ENCODE results near the gene DNAJC17.

Gene DNAJC17

GRCh38 chr15:40775007-40775406, 32.3 kb downstream of the DNAJC17 start:
- H3K27me3 ChIP-seq (ENCODE audit: insufficient read depth, low read length): no peaks in the 10 kb centered on the region
- H3K27ac ChIP-seq (ENCODE audit: low read depth, low read length, poor library complexity, severe bottlenecking): no peak overlapping the region
- H4K20me1 ChIP-seq (ENCODE audit: insufficient read depth, low read length): no peaks in the 10 kb centered on the region
- H3K79me2 ChIP-seq (ENCODE audit: insufficient read depth, low read length): no peaks in the 10 kb centered on the region
- H2AFZ ChIP-seq (ENCODE audit: low read length): no peak overlapping the region
- no peak overlapping the region for H3K4me2 ChIP-seq (ENCODE audit: low read length)
- no peak overlapping the region for H3K4me3 ChIP-seq (ENCODE audit: low read depth, low read length, poor library complexity, severe bottlenecking)
- H3K9me3 ChIP-seq (ENCODE audit: low read length): no peaks in the 10 kb centered on the region
- no peak overlapping the region for H3K9ac ChIP-seq (ENCODE audit: low read length)
- TF ChIP-seq EZH2 (IDR thresholded peaks at IDR 0.05; ENCODE audit: borderline replicate concordance, low read length) (no peak), CTCF (IDR thresholded peaks at IDR 0.05; ENCODE audit: low read length) (no peak)
- no peaks in the 10 kb centered on the region for H3F3A ChIP-seq (ENCODE audit: insufficient read depth, low read length)
- H3K9me2 ChIP-seq (ENCODE audit: low read depth, low read length): no peaks in the 10 kb centered on the region
- peaks cover 47% of the 10 kb centered on the region for H3K36me3 ChIP-seq (ENCODE audit: insufficient read depth, low read length)
- H3K4me1 ChIP-seq (ENCODE audit: insufficient read depth, low read length, severe bottlenecking): peaks cover 10% of the 10 kb centered on the region

- Histone ChIP-seq H3K9me2 (ENCODE audit: low read depth, low read length) (no peaks in the 10 kb centered on the region), H3K4me3 (ENCODE audit: low read depth, low read length, poor library complexity, severe bottlenecking) (no peak overlapping the region), H3K36me3 (ENCODE audit: insufficient read depth, low read length) (peaks cover 37% of the 10 kb centered on the region; the same call in 1 of the 2 replicates), H3K4me2 (ENCODE audit: low read length) (no peak overlapping the region), H3K9ac (ENCODE audit: low read length) (no peak overlapping the region), H3K4me1 (ENCODE audit: insufficient read depth, low read length, severe bottlenecking) (peaks cover 21% of the 10 kb centered on the region), H3F3A (ENCODE audit: insufficient read depth, low read length) (no peaks in the 10 kb centered on the region), H3K27ac (ENCODE audit: low read depth, low read length, poor library complexity, severe bottlenecking) (no peak overlapping the region), H3K9me3 (ENCODE audit: low read length) (no peaks in the 10 kb centered on the region), H3K79me2 (ENCODE audit: insufficient read depth, low read length) (no peaks in the 10 kb centered on the region), H4K20me1 (ENCODE audit: insufficient read depth, low read length) (no peaks in the 10 kb centered on the region), H2AFZ (ENCODE audit: low read length) (no peak overlapping the region), H3K27me3 (ENCODE audit: insufficient read depth, low read length) (no peaks in the 10 kb centered on the region)
- TF ChIP-seq EZH2 (IDR thresholded peaks at IDR 0.05; ENCODE audit: borderline replicate concordance, low read length): no peak
- no peak for TF ChIP-seq CTCF (IDR thresholded peaks at IDR 0.05; ENCODE audit: low read length)
Measured at GRCh38 chr15:40773902-40774301, 33.4 kb downstream of the DNAJC17 start.

- no peaks in the 10 kb centered on the region for H3F3A ChIP-seq (ENCODE audit: insufficient read depth, low read length)
- H3K27me3 ChIP-seq (ENCODE audit: insufficient read depth, low read length): no peaks in the 10 kb centered on the region
- peaks cover 25% of the 10 kb centered on the region for H3K4me1 ChIP-seq (ENCODE audit: insufficient read depth, low read length, severe bottlenecking)
- no peaks in the 10 kb centered on the region for H3K9me2 ChIP-seq (ENCODE audit: low read depth, low read length)
- H3K4me3 ChIP-seq (ENCODE audit: low read depth, low read length, poor library complexity, severe bottlenecking): no peak overlapping the region
- no peak overlapping the region for H2AFZ ChIP-seq (ENCODE audit: low read length)
- H3K79me2 ChIP-seq (ENCODE audit: insufficient read depth, low read length): no peaks in the 10 kb centered on the region
- TF ChIP-seq EZH2 (IDR thresholded peaks at IDR 0.05; ENCODE audit: borderline replicate concordance, low read length) (no peak), CTCF (IDR thresholded peaks at IDR 0.05; ENCODE audit: low read length) (no peak)
- no peaks in the 10 kb centered on the region for H3K9me3 ChIP-seq (ENCODE audit: low read length)
- H3K4me2 ChIP-seq (ENCODE audit: low read length): no peak overlapping the region
- H3K9ac ChIP-seq (ENCODE audit: low read length): no peak overlapping the region
- H4K20me1 ChIP-seq (ENCODE audit: insufficient read depth, low read length): no peaks in the 10 kb centered on the region
- H3K36me3 ChIP-seq (ENCODE audit: insufficient read depth, low read length): peaks cover 33% of the 10 kb centered on the region; the same call in 1 of the 2 replicates
- no peak overlapping the region for H3K27ac ChIP-seq (ENCODE audit: low read depth, low read length, poor library complexity, severe bottlenecking)
Measured at GRCh38 chr15:40773496-40773895, 33.8 kb downstream of the DNAJC17 start.

Measured in OCI-LY1 (cell line).